C1 segment of cervical spinal cord (tissue), 14 donors: Measurements from ENCODE around the gene FOXN3.
"Not testable (repeated sequence)": the region's sequence is repeated elsewhere in the genome, so short reads cannot be mapped to it uniquely, and the experiment has no call there.

ENCODE experiments used
- DNase-seq, 14 donors: peaks; one replicate each; lab custom pipeline; 2025; lab: John Stamatoyannopoulos, UW

The FOXN3 gene

DNA sequence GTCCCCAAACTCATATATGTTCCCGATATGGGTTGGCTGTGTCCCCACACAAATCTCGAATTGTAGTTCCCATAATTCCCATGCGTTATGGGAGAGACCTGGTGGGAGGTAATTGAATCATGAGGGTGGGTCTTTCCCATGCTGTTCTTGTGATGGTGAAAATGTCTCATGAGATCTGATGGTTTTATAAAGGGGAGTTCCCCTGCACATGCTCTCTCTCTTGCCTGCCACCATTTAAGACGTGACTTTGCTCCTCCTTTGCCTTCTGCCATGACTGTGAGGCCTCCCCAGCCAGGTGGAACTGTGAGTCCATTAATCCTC lies 166.4 kb downstream of the FOXN3 start:
- not testable (repeated sequence) for DNase-seq

GRCh38 chr14:89249972-89250654 lies 166.9 kb downstream of the FOXN3 start:
- DNase-seq: no peak

GRCh38 chr14:89249065-89249695 lies 167.9 kb downstream of the FOXN3 start:
- DNase-seq: no peak

DNA sequence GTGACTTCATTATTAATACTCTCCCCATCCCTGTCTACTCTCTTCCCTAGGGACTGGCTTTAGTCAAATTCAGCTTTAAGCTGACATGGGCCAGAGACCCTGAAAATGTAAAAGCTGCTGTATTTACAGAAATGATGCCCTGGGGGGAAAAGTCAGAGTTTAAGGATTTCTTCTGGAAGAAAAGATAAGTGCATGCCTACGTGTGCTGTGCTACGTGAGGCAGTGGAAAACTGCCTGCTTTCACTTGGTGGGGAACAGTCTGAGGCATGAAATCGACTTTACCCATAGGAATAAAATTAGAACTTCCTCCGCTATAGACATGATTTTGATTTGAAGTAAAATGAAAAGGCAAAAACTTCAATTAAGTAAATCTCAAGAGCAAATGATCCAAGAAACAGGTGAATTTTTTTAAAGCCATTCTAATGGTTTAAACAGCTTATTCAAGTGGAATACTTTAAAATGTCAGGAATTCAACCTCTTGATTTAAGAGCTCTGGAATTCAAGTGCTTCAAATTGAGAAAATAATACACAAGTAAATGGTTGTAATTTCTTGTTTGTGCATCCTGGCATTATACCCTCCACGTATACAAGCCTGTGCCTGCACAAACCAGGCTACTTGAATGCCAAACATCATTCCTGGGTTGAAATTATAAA lies 168.5 kb downstream of the FOXN3 start:
- DNase-seq: no peak

DNA sequence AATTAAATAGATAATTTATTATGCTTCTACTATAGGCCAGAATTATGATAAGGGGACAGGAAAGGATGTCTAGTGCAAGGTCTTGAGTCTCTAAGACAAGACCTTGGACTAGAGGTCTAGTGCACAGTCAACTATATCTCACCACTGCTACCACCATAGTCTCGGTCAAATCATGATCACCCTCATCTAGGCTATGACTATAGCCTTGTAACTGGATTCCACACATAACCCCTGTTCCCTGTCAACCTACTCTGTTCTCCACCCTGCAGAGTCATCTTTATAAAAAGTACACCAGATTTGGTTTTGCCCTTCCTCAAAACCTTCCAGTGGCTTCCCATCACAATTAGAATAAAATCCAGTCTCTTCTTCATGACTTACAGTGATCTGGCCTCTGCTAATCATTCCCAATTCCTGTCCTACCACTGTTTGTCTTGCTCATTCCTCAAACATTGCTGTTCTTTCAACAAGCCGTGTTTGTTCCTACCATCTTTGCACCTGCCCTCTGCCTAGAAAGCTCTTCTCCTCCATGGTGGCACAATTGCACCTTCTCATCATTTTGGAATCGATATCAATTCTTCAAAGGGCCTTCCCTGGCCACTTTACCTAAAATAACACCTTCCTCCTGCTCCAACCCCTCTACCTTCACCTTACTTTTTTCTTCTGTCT lies 169.4 kb downstream of the FOXN3 start:
- DNase-seq: no peak

- DNase-seq: no peak
Observed at GRCh38 chr14:89246290-89246689, 170.7 kb downstream of the FOXN3 start.

DNA sequence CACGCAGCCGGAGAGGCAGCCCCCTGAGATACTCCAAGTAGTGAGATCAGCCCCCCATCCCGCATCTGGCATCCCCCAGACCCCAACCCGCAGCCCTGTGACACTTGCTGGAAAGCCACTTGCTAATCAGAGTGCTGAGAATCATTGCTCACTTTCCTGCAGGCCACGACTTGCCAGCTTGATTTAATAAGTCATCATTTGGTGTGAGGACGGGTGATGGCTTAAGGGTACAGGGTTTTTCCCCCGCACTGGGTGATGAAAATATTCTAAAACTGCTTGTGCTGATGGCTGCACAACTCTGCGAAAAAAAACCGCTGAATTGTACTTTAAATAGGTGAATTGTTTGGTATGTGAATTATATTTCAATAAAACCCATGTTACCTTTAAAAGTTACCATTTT lies 171.2 kb downstream of the FOXN3 start:
- DNase-seq: no peak

DNA sequence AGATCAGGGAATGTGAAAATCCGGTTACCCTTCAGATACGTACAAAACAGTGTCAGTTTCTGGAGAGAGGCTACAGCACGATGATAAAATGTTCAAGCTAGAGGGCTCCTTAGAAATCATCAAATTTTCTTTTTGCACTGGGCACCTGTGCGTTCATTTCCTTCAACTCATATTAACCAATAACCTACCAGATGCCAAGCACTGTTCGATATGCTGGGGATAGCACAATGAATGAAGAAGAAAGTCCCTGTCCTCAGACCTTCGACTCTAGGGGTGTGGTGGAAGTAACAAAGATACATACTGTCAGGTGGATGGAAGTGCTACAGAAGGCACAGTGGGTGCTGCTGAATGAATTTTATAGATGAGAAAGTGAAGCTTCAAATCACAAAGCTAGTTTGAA lies 172.3 kb downstream of the FOXN3 start:
- no peak for DNase-seq

DNA sequence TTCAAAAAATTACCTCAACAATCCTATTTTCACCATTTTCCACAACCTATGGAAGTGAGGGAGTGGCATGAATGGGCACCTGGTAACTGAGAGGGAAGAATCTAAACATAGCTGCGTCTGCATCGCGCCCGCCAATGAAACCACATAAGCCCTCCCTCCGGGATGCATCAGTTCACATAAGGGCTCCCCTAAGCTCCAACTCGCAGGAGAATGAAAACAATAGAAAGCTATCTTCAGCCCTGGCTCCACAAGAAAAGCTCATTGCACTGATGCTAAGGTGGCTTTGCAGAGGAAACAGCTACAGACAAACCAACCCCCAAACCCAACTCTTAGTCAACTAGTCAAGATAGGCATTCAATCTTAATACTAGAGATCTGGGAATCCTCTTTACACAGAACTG lies 173.3 kb downstream of the FOXN3 start:
- DNase-seq: no peak

DNA sequence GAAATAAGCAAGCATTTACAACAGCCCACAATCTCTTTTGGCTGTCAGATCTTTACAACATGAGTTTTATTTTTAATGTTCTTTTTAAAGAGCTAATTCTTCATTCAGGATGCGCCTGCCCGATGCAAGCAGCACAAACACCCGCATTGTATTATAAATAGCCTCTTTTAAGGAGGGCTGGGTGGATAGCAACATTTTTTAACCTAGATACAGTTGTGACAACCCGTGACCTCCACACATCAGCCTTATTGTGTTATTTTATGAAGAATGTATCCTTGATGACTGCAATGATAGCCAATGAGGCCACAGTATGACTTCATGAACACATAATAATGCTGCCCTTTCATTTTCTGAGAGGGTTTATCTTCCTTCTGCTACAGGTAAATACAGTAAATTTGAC lies 173.7 kb downstream of the FOXN3 start:
- no peak for DNase-seq

DNA sequence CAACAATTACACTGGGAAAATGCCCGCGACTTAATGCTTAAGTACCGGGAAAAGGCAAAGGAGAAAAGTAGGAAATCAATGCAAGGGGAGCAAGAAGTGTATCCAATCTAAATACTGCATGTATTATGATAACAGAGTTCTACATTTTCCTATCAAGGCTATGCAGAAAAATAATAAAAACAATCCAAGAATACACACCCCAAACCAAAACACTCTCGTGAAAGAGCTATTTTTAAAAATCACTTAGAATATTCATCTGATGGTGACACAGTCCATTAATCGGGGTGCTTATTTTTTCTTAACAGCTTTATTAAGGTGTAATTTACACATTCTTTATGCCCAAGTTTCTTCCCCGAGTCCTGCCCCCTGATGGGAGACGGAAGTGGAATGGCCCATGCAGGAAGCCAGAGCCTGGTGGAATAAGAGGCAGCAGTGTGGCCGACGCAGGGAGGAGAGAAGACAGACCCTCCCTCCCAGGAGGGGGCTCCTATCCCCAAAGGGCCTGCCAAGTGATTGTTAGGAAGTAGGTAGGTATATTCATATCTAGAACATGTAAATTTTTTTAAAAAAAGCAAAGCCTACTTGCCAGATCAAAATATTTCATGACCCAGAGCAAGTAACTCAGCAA lies 174.3 kb downstream of the FOXN3 start:
- DNase-seq: peak in 1 of 14 donors; percentile 21

GRCh38 chr14:89241934-89242651 lies 174.9 kb downstream of the FOXN3 start:
- no peak for DNase-seq

DNA sequence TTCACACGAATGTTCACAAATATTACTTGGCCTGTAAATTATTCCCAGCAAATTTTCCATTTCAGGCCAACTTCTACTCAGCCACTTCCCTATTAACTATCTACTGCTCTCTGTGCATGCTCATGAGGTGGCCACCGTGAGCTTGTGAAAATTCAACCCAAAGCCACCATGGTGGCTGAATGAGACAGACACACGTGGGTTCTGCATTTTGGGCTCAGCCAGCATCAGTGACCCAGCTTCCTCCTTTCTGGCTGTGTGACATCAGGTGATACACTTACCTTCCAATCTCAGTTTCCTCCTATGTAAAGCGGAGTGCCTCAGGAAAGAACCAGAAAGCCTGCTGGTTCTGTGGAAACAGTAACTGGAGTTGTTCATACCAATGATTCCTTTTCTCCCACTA lies 175.8 kb downstream of the FOXN3 start:
- DNase-seq: no peak

DNA sequence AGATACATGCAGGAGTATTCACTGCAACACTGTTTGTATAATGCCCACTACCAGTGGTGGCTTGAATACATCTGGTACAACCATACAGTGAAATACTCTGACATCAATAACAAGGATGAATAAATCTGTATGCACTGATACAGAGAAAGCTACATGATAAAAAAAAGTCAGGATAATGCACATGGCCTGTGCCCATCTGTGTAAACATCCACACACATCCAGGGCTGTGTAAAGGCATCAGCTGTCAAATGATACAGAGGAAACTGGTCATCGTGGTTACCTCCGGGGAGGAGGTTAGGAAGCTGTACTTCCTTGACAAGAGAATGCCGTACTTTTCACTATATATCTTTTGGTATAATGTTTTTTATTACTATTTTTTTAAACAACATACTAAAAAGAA lies 176.6 kb downstream of the FOXN3 start:
- no peak for DNase-seq

- DNase-seq: no peak
Observed at GRCh38 chr14:89239023-89239422, 178.0 kb downstream of the FOXN3 start.

DNA sequence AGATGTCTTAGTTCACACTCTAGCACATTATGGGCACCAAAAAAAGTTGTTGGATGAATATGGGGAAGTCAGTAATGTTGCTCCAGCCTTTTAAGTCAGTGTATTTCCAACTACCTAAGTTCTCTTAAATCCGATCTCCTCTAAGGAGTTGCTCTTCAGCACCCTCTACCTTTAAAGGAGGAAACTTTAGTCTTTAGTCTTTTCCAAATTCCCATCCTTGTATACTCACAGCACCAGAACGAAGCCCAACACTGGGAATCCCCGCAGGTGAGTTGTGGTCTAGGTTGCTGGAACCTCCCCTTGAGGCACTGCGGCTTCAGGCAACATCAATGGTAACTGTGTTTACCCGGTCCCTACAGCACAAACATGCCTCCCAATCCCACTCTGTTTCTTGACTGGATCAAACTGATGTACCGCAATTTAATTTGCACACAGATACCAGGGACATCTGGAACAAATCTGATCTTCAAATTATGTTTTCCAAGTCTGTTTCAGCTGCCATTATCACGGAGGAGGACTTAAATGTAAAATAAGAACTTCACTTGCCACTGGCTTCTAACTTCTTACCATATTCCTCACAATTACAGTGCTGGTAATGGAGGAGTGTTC lies 179.0 kb downstream of the FOXN3 start:
- no peak for DNase-seq

GRCh38 chr14:89236851-89237250 lies 180.2 kb downstream of the FOXN3 start:
- no peak for DNase-seq

DNA sequence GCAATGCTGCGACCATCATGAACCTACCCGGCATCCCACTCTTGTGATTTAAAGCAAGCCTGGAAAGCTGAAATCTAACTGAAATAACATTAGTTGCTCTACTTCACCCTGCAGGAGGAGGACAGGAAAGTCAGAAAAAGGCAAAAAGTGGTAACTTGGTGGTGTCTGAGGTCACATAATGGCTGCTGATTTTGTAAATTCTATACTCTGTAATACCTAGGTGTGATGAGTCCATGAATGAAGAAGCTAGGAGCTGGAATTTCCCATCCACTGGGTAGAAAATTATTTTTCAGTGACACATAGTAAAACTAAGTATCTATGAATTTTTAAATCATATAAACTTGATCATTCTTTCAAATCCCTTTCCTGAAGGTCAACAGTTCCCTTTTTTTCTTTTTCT lies 183.8 kb downstream of the FOXN3 start:
- DNase-seq: no peak

DNA sequence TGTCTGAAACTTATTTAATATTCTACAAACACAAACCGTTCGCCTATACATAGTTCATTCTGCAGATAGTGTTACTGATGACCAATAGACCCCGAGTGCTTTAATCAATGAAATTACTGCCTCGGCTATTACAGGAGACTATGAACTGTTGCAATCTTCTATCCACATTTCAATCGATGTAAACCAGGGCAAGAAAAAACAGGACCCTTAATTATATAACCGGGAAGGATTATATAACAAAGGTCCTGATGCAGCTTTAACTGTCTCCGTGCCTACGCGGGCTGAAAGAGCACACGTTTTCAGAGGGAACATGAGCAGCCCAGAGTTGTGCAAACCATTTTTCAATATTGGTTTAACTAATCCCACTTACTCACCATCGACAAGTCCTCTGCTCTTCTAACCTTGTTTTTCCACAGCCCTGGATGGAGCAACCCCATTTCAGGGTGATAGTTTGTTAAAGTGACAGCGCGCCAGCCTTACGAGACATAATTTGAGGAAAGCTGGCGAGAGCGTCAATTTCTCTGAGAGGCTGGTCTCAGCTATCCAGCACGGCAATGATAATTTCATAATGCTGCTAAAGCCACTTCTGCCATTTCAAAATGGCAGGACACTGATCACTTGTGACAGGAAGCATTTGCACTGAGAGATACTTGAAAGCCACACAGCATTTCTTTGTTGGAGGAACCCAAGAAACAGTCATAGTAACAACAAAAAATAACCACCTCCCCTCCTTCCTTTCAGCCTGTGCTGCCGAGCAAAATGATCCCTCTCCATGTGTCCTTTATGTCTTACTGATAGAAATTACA lies 184.6 kb downstream of the FOXN3 start:
- DNase-seq: no peak

- DNase-seq: peak in 1 of 14 donors; percentile 95
Observed at GRCh38 chr14:89231426-89232113, 185.5 kb downstream of the FOXN3 start.
